RWPE1 (cell line): ENCODE data around the gene KDSR.

Experiments used
- CTCF ChIA-PET: fragments of 350-600 bp; sonication (Branson Sonifier 250); formaldehyde crosslinking; extraction: SDS; loops from one replicate; lab custom pipeline; 2021; lab: Yijun Ruan, JAX
- POLR2A ChIA-PET: fragments of 400-600 bp; formaldehyde crosslinking; extraction: SDS; loops from one replicate; lab custom pipeline; 2020; ENCODE audit warnings: antibody characterized with exemption; ENCODE audit not compliant: low non-redundant PET; lab: Yijun Ruan, JAX
- DNase-seq: peaks from one replicate; pipeline ENCODE4 v3.0.0; 2012; ENCODE audit warnings: low spot score
- H3K27ac ChIP-seq: fragments of 450-650 bp; 2 replicates; pipeline ENCODE4 v1.5.1; 2017
- TF ChIP-seq, protein P1 (sequence below): fragments of 450-650 bp; conservative IDR thresholded peaks from 2 replicates; pipeline ENCODE4 v1.5.1; 2017; ENCODE audit warnings: low read depth, mild to moderate bottlenecking

The KDSR gene

GRCh38 chr18:63344263-63344662 lies 22.7 kb downstream of the KDSR start:
- ChIA-PET POLR2A (no interaction called here), CTCF (no interaction called here)
- TF ChIP-seq, protein P1, sequence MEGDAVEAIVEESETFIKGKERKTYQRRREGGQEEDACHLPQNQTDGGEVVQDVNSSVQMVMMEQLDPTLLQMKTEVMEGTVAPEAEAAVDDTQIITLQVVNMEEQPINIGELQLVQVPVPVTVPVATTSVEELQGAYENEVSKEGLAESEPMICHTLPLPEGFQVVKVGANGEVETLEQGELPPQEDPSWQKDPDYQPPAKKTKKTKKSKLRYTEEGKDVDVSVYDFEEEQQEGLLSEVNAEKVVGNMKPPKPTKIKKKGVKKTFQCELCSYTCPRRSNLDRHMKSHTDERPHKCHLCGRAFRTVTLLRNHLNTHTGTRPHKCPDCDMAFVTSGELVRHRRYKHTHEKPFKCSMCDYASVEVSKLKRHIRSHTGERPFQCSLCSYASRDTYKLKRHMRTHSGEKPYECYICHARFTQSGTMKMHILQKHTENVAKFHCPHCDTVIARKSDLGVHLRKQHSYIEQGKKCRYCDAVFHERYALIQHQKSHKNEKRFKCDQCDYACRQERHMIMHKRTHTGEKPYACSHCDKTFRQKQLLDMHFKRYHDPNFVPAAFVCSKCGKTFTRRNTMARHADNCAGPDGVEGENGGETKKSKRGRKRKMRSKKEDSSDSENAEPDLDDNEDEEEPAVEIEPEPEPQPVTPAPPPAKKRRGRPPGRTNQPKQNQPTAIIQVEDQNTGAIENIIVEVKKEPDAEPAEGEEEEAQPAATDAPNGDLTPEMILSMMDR: no peak
- H3K27ac ChIP-seq: peak overlapping the region; percentile 95
- no peak for DNase-seq

DNA sequence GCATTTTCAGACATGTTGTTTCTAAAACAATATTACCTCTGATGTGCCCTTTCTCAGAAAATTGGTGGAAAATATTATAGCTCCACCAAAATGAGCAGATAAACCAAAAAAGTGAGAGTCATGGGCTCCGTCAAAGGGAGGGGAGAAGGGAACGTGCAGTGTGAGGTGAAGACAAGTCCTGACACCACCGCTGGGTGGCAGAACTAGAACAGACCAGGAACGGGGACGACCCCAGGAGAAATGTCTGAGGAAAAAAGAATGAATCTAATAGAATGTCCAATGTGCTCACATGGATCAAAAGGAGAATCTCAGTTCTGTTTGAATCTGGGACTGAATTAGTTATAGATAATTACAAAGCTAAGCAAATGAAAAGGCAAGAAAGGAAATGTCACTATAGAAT lies 24.8 kb downstream of the KDSR start:
- H3K27ac ChIP-seq: no peak overlapping the region
- POLR2A ChIA-PET: no interaction called here
- CTCF ChIA-PET: interaction anchor here (0.6 kb wide), 1 partner anchor 97 kb away, joined by 3 read pairs; no protein-coding TSS in a partner anchor
- no peak for DNase-seq
- TF ChIP-seq, protein P1: peak; percentile 62

GRCh38 chr18:63339920-63340484 lies 27.0 kb downstream of the KDSR start:
- no peak for DNase-seq
- TF ChIP-seq, protein P1: peak; percentile 46
- POLR2A ChIA-PET: no interaction called here
- CTCF ChIA-PET: interaction anchor here (0.6 to 0.7 kb wide), 2 partner anchors 352 to 1001 kb away, joined by 3 to 4 read pairs; no protein-coding TSS in a partner anchor
- H3K27ac ChIP-seq: no peak overlapping the region

DNA sequence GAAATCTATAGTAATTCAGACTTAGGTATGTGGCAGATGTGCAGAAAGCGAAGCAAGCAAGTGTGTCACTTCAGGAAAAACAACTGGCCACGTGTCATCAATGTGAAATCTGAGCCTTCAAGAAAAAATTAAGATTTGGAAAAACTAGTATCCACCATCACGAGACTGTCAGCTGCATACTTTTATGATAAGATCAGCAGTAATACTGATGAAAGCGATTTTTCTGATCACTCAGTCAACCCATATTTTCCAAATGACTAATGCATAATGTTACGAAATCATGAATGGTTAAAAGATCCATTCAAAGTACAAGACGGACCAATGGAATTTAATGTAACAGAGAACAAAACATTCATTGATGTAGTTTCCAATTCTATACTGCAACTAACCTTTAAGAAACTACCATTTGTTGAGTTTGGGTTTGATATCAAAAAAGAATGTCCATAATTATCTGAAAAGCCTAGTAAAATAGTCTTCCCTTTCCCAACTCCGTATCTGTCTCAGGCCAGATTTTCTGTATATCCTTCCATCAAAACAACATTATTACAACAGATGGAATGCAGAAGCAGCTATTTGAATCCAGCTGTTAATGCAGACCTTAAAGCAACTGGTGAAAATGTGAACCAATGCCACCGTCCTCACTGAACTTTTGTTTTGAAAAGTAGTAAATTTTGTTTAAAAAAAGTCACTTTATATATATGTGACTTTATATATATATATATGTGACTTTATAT lies 30.5 kb downstream of the KDSR start:
- TF ChIP-seq, protein P1: no peak
- peak overlapping the region; percentile 88 for H3K27ac ChIP-seq
- POLR2A ChIA-PET: no interaction called here
- CTCF ChIA-PET: no interaction called here
- DNase-seq: peak; percentile 76

- CTCF ChIA-PET: interaction anchor here (0.6 to 0.7 kb wide), 2 partner anchors 140 to 416 kb away, joined by 3 to 8 read pairs; no protein-coding TSS in a partner anchor
- no peak for DNase-seq
- TF ChIP-seq, protein P1: no peak
- no peak overlapping the region for H3K27ac ChIP-seq
- POLR2A ChIA-PET: no interaction called here
These were observed 35.9 kb downstream of the KDSR start for GRCh38 chr18:63331105-63331504.

DNA sequence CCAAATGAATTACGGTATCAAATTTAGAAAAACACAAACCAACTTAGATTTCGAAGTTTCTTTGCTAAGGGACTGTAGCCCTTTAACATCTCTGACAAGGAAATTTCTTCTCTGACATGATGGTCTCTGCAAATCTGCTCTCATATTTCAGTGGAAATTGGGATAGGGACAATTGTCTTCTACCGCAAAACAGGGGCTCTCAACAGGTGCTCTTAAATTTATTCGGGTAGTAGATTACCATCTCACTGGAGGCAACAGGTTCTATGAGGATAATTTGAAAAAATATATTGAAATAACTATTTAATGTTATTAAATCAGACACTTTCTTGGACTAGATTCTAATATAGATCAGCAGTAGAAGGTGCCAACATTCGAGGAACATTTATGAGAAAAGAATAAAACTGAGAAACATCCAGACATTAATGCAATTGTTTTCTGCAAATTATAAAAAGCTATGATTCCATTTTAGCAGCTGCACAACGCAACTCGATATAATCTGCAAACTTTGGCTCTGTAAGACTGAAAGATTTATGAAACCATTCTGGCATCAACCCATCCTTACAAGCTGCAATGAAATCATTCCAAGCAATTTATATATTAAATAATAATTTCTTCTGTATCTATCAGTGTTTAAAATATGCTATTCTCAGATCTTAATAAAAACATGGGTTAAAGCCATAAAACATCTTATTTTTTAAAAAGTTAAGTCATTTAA lies 37.4 kb downstream of the KDSR start:
- H3K27ac ChIP-seq: no peak overlapping the region
- DNase-seq: no peak
- TF ChIP-seq, protein P1: no peak
- POLR2A ChIA-PET: no interaction called here
- CTCF ChIA-PET: no interaction called here
